ENCODE data around the gene APOBEC4. TPM values are rescaled to one million over a fixed set of nuclear protein-coding genes. Genes with fewer than 3 reads are reported as not detected.

APOBEC4 gene
- not detected for total RNA-seq

- Histone ChIP-seq H3K27me3 (no peaks in the 10 kb centered on the region), H3K9ac (ENCODE audit: low read depth in 2 of 2, low read length in 2 of 2) (peak within 1 kb of the TSS in 1 of 2 donors; percentile 51), H3K27ac (peak within 1 kb of the TSS; percentile 58), H3K4me3 (no peak within 1 kb of the TSS), H3K4me1 (peaks cover 13% of the 10 kb centered on the region), H3K9me3 (no peaks in the 10 kb centered on the region), H3K36me3 (no peaks in the 10 kb centered on the region)
- peak; percentile 46 for DNase-seq
- intact Hi-C loops (cut with DNase I) = loop anchor here (5.0 kb wide), 1 partner anchor 34 kb away; no protein-coding TSS in a partner anchor
- TF ChIP-seq CTCF (IDR thresholded peaks at IDR 0.05) = no peak
These were observed at the start of gene APOBEC4 for GRCh38 chr1:183652547-183653461. TSS of gene APOBEC4 (minus strand) at chr1:183653316. CDS start at chr1:183648781, 4,535 bp downstream.

GRCh38 chr1:183702813-183703198 is 49.7 kb upstream of the APOBEC4 start:
- intact Hi-C loops (cut with DNase I) = no loop called here
- Histone ChIP-seq H3K9ac (ENCODE audit: low read depth in 2 of 2, low read length in 2 of 2) (no peak overlapping the region), H3K9me3 (no peaks in the 10 kb centered on the region), H3K4me3 (no peak overlapping the region), H3K27ac (no peak overlapping the region), H3K4me1 (no peaks in the 10 kb centered on the region), H3K36me3 (no peaks in the 10 kb centered on the region), H3K27me3 (no peaks in the 10 kb centered on the region)
- TF ChIP-seq CTCF (IDR thresholded peaks at IDR 0.05) = no peak
- DNase-seq = no peak

- TF ChIP-seq CTCF (IDR thresholded peaks at IDR 0.05) = no peak
- Histone ChIP-seq H3K4me3 (no peak overlapping the region), H3K4me1 (no peaks in the 10 kb centered on the region), H3K27ac (no peak overlapping the region), H3K9me3 (no peaks in the 10 kb centered on the region), H3K36me3 (no peaks in the 10 kb centered on the region), H3K9ac (ENCODE audit: low read depth in 2 of 2, low read length in 2 of 2) (no peak overlapping the region), H3K27me3 (no peaks in the 10 kb centered on the region)
- intact Hi-C loops (cut with DNase I) = no loop called here
- no peak for DNase-seq
These were observed 49.1 kb upstream of the APOBEC4 start for GRCh38 chr1:183702087-183702812.

GRCh38 chr1:183699616-183700160 is 46.6 kb upstream of the APOBEC4 start:
- no peak overlapping the region for H3K9ac ChIP-seq (ENCODE audit: low read depth in 2 of 2, low read length in 2 of 2)
- TF ChIP-seq CTCF (IDR thresholded peaks at IDR 0.05) = no peak
- H3K4me3 ChIP-seq = no peak overlapping the region
- no peaks in the 10 kb centered on the region for H3K9me3 ChIP-seq
- intact Hi-C loops (cut with DNase I) = no loop called here
- DNase-seq = no peak
- no peaks in the 10 kb centered on the region for H3K4me1 ChIP-seq
- H3K36me3 ChIP-seq = no peaks in the 10 kb centered on the region
- no peak overlapping the region for H3K27ac ChIP-seq
- no peaks in the 10 kb centered on the region for H3K27me3 ChIP-seq

GRCh38 chr1:183697814-183698590 is 44.9 kb upstream of the APOBEC4 start:
- Histone ChIP-seq H3K4me3 (no peak overlapping the region), H3K9me3 (no peaks in the 10 kb centered on the region), H3K27me3 (no peaks in the 10 kb centered on the region), H3K27ac (no peak overlapping the region), H3K36me3 (no peaks in the 10 kb centered on the region), H3K9ac (ENCODE audit: low read depth in 2 of 2, low read length in 2 of 2) (no peak overlapping the region), H3K4me1 (no peaks in the 10 kb centered on the region)
- intact Hi-C loops (cut with DNase I) = no loop called here
- no peak for DNase-seq
- TF ChIP-seq CTCF (IDR thresholded peaks at IDR 0.05) = no peak

Data from colonic mucosa (tissue), 4 donors.